Measurements from ENCODE around the gene FOXE1.

FOXE1 gene

DNA sequence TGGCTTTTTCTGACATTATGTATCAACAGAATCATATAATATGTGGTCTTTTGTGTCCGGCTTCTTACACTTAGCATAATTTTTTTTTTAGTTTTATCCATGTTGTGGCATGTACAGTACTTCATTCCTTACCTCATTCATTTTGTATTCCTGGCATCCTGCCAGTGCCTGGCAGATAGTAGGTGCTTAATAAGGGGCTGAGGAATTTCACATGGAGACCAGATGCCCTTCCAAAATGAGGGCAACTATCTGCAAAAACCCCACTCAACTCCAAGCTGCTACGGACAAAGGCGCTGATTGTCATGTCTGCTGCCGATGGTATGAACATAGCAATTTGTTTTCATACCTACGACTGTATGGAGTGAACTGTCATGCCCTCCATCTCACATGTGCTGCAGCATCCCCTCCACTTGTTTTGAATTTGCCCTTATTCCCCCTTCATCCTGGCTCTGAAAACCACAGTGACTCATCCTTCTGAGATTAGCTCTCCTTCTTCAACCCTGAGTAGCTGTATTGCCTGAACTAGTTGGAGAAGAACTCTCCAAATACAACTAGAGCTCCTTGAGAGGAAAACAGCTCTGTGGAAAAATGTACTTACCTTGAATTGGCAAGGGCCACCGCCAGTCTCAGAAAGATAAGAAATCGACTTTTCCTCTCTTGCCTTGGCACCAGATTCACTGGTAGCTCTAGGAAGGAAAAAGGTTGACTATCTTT lies 41.3 kb upstream of the FOXE1 start:
- TF ChIP-seq ZFX (IDR thresholded peaks at IDR 0.05; ENCODE audit: borderline replicate concordance) = no peak
- TF ChIP-seq, protein P1, sequence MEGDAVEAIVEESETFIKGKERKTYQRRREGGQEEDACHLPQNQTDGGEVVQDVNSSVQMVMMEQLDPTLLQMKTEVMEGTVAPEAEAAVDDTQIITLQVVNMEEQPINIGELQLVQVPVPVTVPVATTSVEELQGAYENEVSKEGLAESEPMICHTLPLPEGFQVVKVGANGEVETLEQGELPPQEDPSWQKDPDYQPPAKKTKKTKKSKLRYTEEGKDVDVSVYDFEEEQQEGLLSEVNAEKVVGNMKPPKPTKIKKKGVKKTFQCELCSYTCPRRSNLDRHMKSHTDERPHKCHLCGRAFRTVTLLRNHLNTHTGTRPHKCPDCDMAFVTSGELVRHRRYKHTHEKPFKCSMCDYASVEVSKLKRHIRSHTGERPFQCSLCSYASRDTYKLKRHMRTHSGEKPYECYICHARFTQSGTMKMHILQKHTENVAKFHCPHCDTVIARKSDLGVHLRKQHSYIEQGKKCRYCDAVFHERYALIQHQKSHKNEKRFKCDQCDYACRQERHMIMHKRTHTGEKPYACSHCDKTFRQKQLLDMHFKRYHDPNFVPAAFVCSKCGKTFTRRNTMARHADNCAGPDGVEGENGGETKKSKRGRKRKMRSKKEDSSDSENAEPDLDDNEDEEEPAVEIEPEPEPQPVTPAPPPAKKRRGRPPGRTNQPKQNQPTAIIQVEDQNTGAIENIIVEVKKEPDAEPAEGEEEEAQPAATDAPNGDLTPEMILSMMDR (IDR thresholded peaks at IDR 0.05) = no peak
- H3K27ac ChIP-seq = no peak overlapping the region

- no peak overlapping the region for H3K27ac ChIP-seq
- TF ChIP-seq ZFX (IDR thresholded peaks at IDR 0.05; ENCODE audit: borderline replicate concordance) = no peak
- TF ChIP-seq, protein P1 (IDR thresholded peaks at IDR 0.05) = no peak
These were observed 40.8 kb upstream of the FOXE1 start for GRCh38 chr9:97812247-97812543.

- TF ChIP-seq ZFX (IDR thresholded peaks at IDR 0.05; ENCODE audit: borderline replicate concordance) = no peak
- TF ChIP-seq, protein P1 (IDR thresholded peaks at IDR 0.05) = no peak
- H3K27ac ChIP-seq = no peak overlapping the region
These were observed 40.0 kb upstream of the FOXE1 start for GRCh38 chr9:97813072-97813471.

GRCh38 chr9:97819735-97820134 lies 33.3 kb upstream of the FOXE1 start:
- TF ChIP-seq, protein P1 (IDR thresholded peaks at IDR 0.05) = no peak
- no peak for TF ChIP-seq ZFX (IDR thresholded peaks at IDR 0.05; ENCODE audit: borderline replicate concordance)
- no peak overlapping the region for H3K27ac ChIP-seq

- no peak overlapping the region for H3K27ac ChIP-seq
- TF ChIP-seq, protein P1 (IDR thresholded peaks at IDR 0.05) = no peak
- no peak for TF ChIP-seq ZFX (IDR thresholded peaks at IDR 0.05; ENCODE audit: borderline replicate concordance)
These were observed 32.7 kb upstream of the FOXE1 start for GRCh38 chr9:97820373-97820772.

DNA sequence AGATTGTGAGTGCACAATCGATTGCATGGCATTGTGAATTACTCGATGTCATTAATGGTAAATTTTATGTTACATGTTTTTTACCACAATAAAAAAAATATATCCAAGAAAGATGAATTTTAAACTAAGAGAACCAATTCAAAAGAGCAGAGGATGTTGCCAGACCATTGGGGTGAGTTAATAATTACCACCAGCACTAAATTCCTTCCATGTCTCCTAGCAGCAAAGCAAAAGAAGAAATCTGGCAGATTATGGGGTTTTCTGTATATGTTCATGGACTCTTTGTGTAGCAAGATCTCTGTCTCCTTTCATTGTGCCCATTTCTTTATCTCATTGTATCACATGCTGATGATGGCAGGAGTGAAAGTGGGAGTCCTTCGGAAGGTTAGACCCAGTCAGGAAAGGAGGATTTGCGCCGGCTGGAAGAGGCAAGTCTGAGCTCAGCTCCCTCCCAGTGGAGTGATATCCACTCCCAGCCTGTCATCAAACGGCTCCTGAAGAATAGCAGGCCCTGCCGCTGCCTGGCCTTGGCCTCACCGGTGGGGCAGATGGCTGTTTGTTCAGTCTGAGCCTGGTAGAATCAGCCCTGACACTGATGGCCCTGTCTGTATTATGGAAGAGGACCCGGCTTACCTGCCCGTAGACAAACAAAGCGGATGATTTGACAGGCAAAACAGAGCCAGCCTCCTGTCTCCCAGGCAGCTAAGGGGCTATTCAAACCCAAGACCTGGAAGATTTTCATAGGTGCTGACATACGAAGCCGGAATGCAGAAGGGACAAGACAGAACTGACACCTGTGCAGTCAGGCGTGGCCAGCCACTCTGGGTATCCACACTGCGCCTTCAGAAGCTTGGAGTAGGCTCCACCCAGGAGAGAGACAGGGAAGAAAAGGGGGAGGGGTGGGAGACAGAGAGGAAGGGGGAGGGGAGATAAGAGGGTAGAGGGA lies 21.9 kb upstream of the FOXE1 start:
- TF ChIP-seq ZFX (IDR thresholded peaks at IDR 0.05; ENCODE audit: borderline replicate concordance) = no peak
- TF ChIP-seq, protein P1 (IDR thresholded peaks at IDR 0.05) = no peak
- H3K27ac ChIP-seq = no peak overlapping the region
